HT-29 (cell line): ENCODE results near the gene PHF3. TPM values are rescaled to one million over a fixed set of nuclear protein-coding genes. Genes with fewer than 3 reads are reported as not detected.

Experiments used
- DNase-seq: peaks from one replicate; pipeline ENCODE4 v3.0.0-alpha.2; 2015; ENCODE audit warnings: low spot score
- small RNA-seq: library from RNA; depleted of rRNA; stranded (forward); fragments of <200 nt; gene quantifications from one replicate; pipeline ENCODE3, GENCODE V24; 2014
- total RNA-seq: library from RNA; depleted of rRNA; stranded (reverse); fragments of >200 nt; shearing (Covaris generic); gene quantifications from 2 replicates; pipeline ENCODE4 v1.2.3, GENCODE V29; 2014; rRNA removed

PHF3 gene
- total RNA-seq, 1 experiment from 2014 or later: 25.0 TPM

DNA sequence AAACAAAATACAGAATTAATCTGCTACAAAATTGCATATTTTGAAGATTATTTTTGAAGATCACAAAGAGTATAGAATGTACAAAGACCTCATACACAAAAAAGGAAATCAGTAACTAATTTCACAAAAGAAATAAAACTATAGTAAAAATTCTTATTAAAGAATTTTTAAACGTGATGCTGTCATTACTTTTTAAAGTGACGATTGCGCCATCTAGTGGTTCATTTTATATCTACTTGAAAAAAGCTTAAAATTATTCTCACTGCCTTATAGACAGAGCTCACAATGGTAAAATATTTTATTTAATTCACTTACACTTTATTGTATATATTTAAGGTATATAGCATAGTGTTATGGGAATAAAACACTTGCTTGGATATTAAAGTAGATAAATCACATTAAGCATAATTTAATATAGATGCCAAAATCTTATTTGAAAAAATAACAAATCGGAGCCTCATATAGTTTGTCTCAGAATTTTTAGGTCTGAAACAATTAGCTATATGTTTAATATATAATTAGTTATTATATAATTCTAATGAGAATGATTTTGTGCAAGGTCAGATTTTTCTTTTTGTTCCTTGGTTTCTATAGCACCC, 128.8 kb downstream of the PHF3 start:
- DNase-seq: peak; percentile 81

Small RNA genes within 50 kb of the gene (small RNA-seq; reads per million reads assigned to genes)
- gene AL513043.1: not detected

Other genes with a start within 250 kb of the PHF3 start
- 23.9 and 24.7 TPM in 2 replicates for gene PTP4A1, start 63.3 kb upstream of the PHF3 start, total RNA-seq